AG04449 (cell line): ENCODE data around the gene NATD1.

Experiments
- CTCF ChIA-PET: fragments of 350-600 bp; formaldehyde crosslinking; extraction: SDS; loops from one replicate; lab custom pipeline; 2021; ENCODE audit warnings: antibody characterized with exemption; lab: Yijun Ruan, JAX
- POLR2A ChIA-PET: fragments of 400-600, 350-600 bp; formaldehyde crosslinking; extraction: SDS; loops from one replicate; lab custom pipeline; 2020; ENCODE audit warnings: antibody characterized with exemption, inconsistent platforms; lab: Yijun Ruan, JAX
- DNase-seq: peaks from one replicate; pipeline ENCODE4 v3.0.0-alpha.2; 2010; ENCODE audit warnings: low read depth, low spot score
- H3K4me3 ChIP-seq: 2 replicates; pipeline ENCODE4 v1.5.1; 2011; ENCODE audit warnings: low read depth, mild to moderate bottlenecking, control low read depth, low read length
- CTCF ChIP-seq: IDR thresholded peaks from one replicate; pipeline ENCODE4 v1.5.1; 2011; ENCODE audit warnings: mild to moderate bottlenecking, moderate library complexity, low read length, control low read depth, inconsistent platforms; ENCODE audit not compliant: insufficient read depth; ENCODE audit errors: missing control alignments

Gene NATD1

GRCh38 chr17:21223086-21223485 is 30.1 kb downstream of the NATD1 start:
- ChIA-PET CTCF (interaction anchor here (1.2 kb wide), 1 partner anchor 56 kb away, joined by 3 read pairs; no protein-coding TSS in a partner anchor), POLR2A (no interaction called here)
- no peak overlapping the region for H3K4me3 ChIP-seq
- no peak for DNase-seq
- no peak for TF ChIP-seq CTCF

GRCh38 chr17:21218831-21219380 is 34.3 kb downstream of the NATD1 start:
- TF ChIP-seq CTCF, result no peak
- no peak overlapping the region for H3K4me3 ChIP-seq
- ChIA-PET POLR2A (no interaction called here), CTCF (no interaction called here)
- no peak for DNase-seq

GRCh38 chr17:21218101-21218500 is 35.1 kb downstream of the NATD1 start:
- no peak for TF ChIP-seq CTCF
- DNase-seq, result no peak
- no peak overlapping the region for H3K4me3 ChIP-seq
- ChIA-PET CTCF (interaction anchor here (1.4 kb wide), 1 partner anchor 89 kb away, joined by 4 read pairs; no protein-coding TSS in a partner anchor), POLR2A (no interaction called here)

- CTCF ChIA-PET, result interaction anchor here (1.4 kb wide), 1 partner anchor 88 kb away, joined by 4 read pairs; no protein-coding TSS in a partner anchor
- no peak overlapping the region for H3K4me3 ChIP-seq
- POLR2A ChIA-PET, result no interaction called here
- DNase-seq, result no peak
- no peak for TF ChIP-seq CTCF
Measured at GRCh38 chr17:21217346-21217745, 35.9 kb downstream of the NATD1 start.

DNA sequence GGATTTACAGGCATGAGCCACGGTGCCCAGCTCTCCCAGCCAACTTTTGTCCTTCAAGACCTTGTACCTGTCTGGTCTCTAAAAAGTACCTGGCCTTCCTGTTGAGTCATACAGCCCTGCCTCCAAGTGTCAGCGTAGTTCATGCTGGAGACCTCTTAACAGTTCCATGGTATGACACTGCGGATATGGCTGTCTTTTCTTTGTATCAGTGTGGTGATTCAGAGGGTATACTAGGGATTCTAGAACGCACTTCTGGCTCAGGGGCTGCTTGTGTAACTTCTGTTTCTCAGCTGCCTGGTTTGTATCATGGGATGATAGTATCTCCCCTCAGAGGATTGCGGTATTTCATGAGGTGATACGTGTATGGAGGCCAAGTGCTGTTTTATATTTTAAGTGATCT is 37.3 kb downstream of the NATD1 start:
- TF ChIP-seq CTCF, result no peak
- ChIA-PET CTCF (interaction anchor here (0.6 to 5.7 kb wide), 4 partner anchors 16 to 87 kb away, joined by 3 to 37 read pairs (median 4); no protein-coding TSS in a partner anchor), POLR2A (no interaction called here)
- no peak for DNase-seq
- 0 out of 2 replicates have a peak overlapping the region, but pooled peaks have one; percentile 12 for H3K4me3 ChIP-seq

GRCh38 chr17:21214777-21215541 is 38.3 kb downstream of the NATD1 start:
- peak overlapping the region; percentile 72 for H3K4me3 ChIP-seq
- CTCF ChIA-PET, result interaction anchor here (0.6 to 5.7 kb wide), 3 partner anchors 25 to 86 kb away, joined by 3 to 37 read pairs (median 4); no protein-coding TSS in a partner anchor
- TF ChIP-seq CTCF, result no peak
- POLR2A ChIA-PET, result no interaction called here
- DNase-seq, result no peak
